K562 (cell line): ENCODE measurements around the gene PHF24. TPM values are rescaled to one million over a fixed set of nuclear protein-coding genes. Genes with fewer than 3 reads are reported as not detected.

ENCODE experiments used
- ATAC-seq: fragments of 200-7000 bp; cut with Tn5 transposase; 3 replicates; pipeline ENCODE4 v1.9.1; 2020; ENCODE audit warnings: moderate library complexity
- BruUV-seq: library from RNA; stranded (reverse); fragments of 400-500 nt; replicated peaks from 2 replicates; lab custom pipeline; 2021; lab: Mats Ljungman, UMichigan
- CTCF ChIA-PET: fragments of 300-600 bp; formaldehyde crosslinking; extraction: SDS; loops from one replicate; lab custom pipeline; 2021; ENCODE audit warnings: low intra/inter-chr PET ratio; lab: Yijun Ruan, JAX
- POLR2A ChIA-PET: fragments of 300-600, 350-650 bp; sonication (Branson Sonifier 250); formaldehyde crosslinking; extraction: SDS; loops from one replicate; lab custom pipeline; 2021; ENCODE audit warnings: antibody characterized with exemption, inconsistent platforms; lab: Yijun Ruan, JAX
- DNase-seq, 4 experiments: peaks; one replicate each; pipeline versions ENCODE4 v3.0.0 to v3.0.0-alpha.2; 2011 to 2018; ENCODE audit warnings: low spot score in 3 of 4, mixed read lengths in 3 of 4; ENCODE audit errors: extremely low read depth in 1 of 4
- FAIRE-seq: peaks from 2 replicates; lab custom pipeline; 2011; peaks lifted over from hg19 to GRCh38; lab: Jason Lieb, UNC
- H2AFZ ChIP-seq: 2 replicates; pipeline ENCODE4 v1.6.0; 2011; ENCODE audit warnings: low read depth, low read length, control low read depth, inconsistent platforms
- H3K27ac ChIP-seq: fragments of 200-600 bp; 3 replicates; pipeline ENCODE4 v1.8.0; 2011; ENCODE audit warnings: low read depth, mild to moderate bottlenecking, control low read depth, inconsistent platforms, low read length, moderate library complexity, mixed read lengths; ENCODE audit errors: extremely low read depth
- H3K27me3 ChIP-seq, 2 experiments: fragments of 300-600 bp in 1 of 2; 2 replicates in 1 of 2; 3 replicates in 1 of 2; pipeline versions ENCODE4 v1.6.0 to v1.8.0; 2011; ENCODE audit warnings: inconsistent platforms in 2 of 2, low read length in 2 of 2, mild to moderate bottlenecking in 1 of 2, mixed read lengths in 1 of 2, moderate library complexity in 1 of 2; ENCODE audit not compliant: control insufficient read depth in 2 of 2, insufficient read depth in 2 of 2
- H3K36me3 ChIP-seq: fragments of 300-600 bp; 3 replicates; pipeline ENCODE4 v1.8.0; 2011; ENCODE audit warnings: mild to moderate bottlenecking, low read length, inconsistent platforms; ENCODE audit not compliant: control insufficient read depth, insufficient read depth
- H3K4me1 ChIP-seq, 2 experiments: fragments of 200-600 bp in 1 of 2; replicated peaks in 1 of 2; 2 replicates in 1 of 2; 3 replicates in 1 of 2; pipeline versions ENCODE4 v1.5.1 to v1.8.0; 2011; ENCODE audit warnings: inconsistent platforms in 2 of 2, low read length in 2 of 2, mild to moderate bottlenecking in 1 of 2, mixed read lengths in 1 of 2, moderate library complexity in 1 of 2; ENCODE audit not compliant: control insufficient read depth in 2 of 2, insufficient read depth in 2 of 2
- H3K4me2 ChIP-seq: 2 replicates; pipeline ENCODE4 v1.6.1; 2011; ENCODE audit warnings: low read length, control low read depth, inconsistent platforms, mixed read lengths; ENCODE audit not compliant: insufficient read depth
- H3K4me3 ChIP-seq: fragments of 200-600 bp; sonication (generic), shearing (Covaris generic); 2 replicates; pipeline ENCODE4 v1.5.1; 2016; ENCODE audit warnings: control low read depth, inconsistent platforms
- H3K79me2 ChIP-seq: fragments of 200-600 bp; 3 replicates; pipeline ENCODE4 v1.8.0; 2011; ENCODE audit warnings: low read length, inconsistent platforms; ENCODE audit not compliant: control insufficient read depth, insufficient read depth
- H3K9ac ChIP-seq, 2 experiments: 2 replicates each; pipeline versions ENCODE4 v1.6.0 to v1.6.1; 2011; ENCODE audit warnings: low read depth in 2 of 2, low read length in 2 of 2, control low read depth in 1 of 2, inconsistent platforms in 1 of 2, mild to moderate bottlenecking in 1 of 2, mixed read lengths in 1 of 2; ENCODE audit not compliant: insufficient read depth in 1 of 2
- H3K9me1 ChIP-seq: one replicate; pipeline ENCODE4 v1.6.0; 2011; ENCODE audit warnings: inconsistent platforms, mild to moderate bottlenecking, low read length, moderate library complexity; ENCODE audit not compliant: control insufficient read depth, insufficient read depth
- H3K9me3 ChIP-seq: replicated peaks from 2 replicates; pipeline ENCODE4 v1.5.1; 2011; ENCODE audit warnings: low read depth, low read length, inconsistent platforms; ENCODE audit not compliant: control insufficient read depth, insufficient read depth
- H4K20me1 ChIP-seq: replicated peaks from 2 replicates; pipeline ENCODE4 v1.6.1; 2011; ENCODE audit warnings: low read length, inconsistent platforms, mixed read lengths; ENCODE audit not compliant: control insufficient read depth, insufficient read depth
- CBX3 ChIP-seq, 2 experiments: IDR thresholded peaks; 1 replicate in 1 of 2; 2 replicates in 1 of 2; pipeline ENCODE4 v1.6.1; 2012; ENCODE audit warnings: inconsistent platforms in 2 of 2, low read length in 2 of 2, borderline replicate concordance in 1 of 2, control low read depth in 1 of 2
- CEBPG ChIP-seq, 3 experiments: fragments of 200-800 bp in 1 of 3; sonication (Bioruptor generic) in 1 of 3; sonication (generic) in 1 of 3; formaldehyde crosslinking in 1 of 3; IDR thresholded peaks in 2 of 3; conservative IDR thresholded peaks in 1 of 3; 2 replicates each; pipeline versions ENCODE4 v1.6.1 to v1.8.0; 2016 to 2022; ENCODE audit warnings: missing compliant biosample characterization in 2 of 3, missing genetic modification characterization in 2 of 3, mild to moderate bottlenecking in 1 of 3, missing genetic modification reagents in 1 of 3
- CREBBP ChIP-seq: IDR thresholded peaks from one replicate; pipeline ENCODE4 v1.6.1; 2012; ENCODE audit warnings: low read depth, mild to moderate bottlenecking, control low read depth, inconsistent platforms, low read length
- MCM7 ChIP-seq, 2 experiments: fragments of 450-650 bp; IDR thresholded peaks; 2 replicates each; pipeline ENCODE4 v1.6.1; 2016 to 2018
- MEF2A ChIP-seq: IDR thresholded peaks from 2 replicates; pipeline ENCODE4 v1.6.1; 2011; ENCODE audit warnings: low read depth, mild to moderate bottlenecking, low read length, moderate library complexity; ENCODE audit not compliant: control insufficient read depth
- NUFIP1 ChIP-seq: fragments of 450-650 bp; IDR thresholded peaks from 2 replicates; pipeline ENCODE4 v1.6.1; 2018; ENCODE audit not compliant: partially characterized antibody
- PHB2 ChIP-seq: fragments of 450-650 bp; IDR thresholded peaks from 2 replicates; pipeline ENCODE4 v1.6.1; 2017; ENCODE audit warnings: low read depth
- PML ChIP-seq: IDR thresholded peaks from 2 replicates; pipeline ENCODE4 v1.6.1; 2012; ENCODE audit warnings: low read length, inconsistent platforms
- RFX1 ChIP-seq: fragments of 450-650 bp; IDR thresholded peaks from 2 replicates; pipeline ENCODE4 v1.6.1; 2016; ENCODE audit warnings: mild to moderate bottlenecking, moderate library complexity
- SLC30A9 ChIP-seq: fragments of 250-450 bp; sonication (Bioruptor Pico); IDR thresholded peaks from 2 replicates; pipeline ENCODE4 v1.8.0; 2022; ENCODE audit warnings: mild to moderate bottlenecking, moderate library complexity
- WHSC1 ChIP-seq: IDR thresholded peaks from one replicate; pipeline ENCODE4 v1.6.1; 2012; ENCODE audit warnings: low read length, control low read depth, inconsistent platforms
- ZKSCAN8 ChIP-seq: fragments of 200-800 bp; sonication (Bioruptor generic); IDR thresholded peaks from 2 replicates; pipeline ENCODE4 v1.6.1; 2016; ENCODE audit warnings: missing genetic modification characterization, missing compliant biosample characterization
- ZNF121 ChIP-seq: sonication (generic); formaldehyde crosslinking; conservative IDR thresholded peaks from 2 replicates; pipeline ENCODE4 v1.8.0; 2022; ENCODE audit warnings: missing genetic modification reagents
- ZNF444 ChIP-seq: fragments of 250-450 bp; sonication (Bioruptor Pico); IDR thresholded peaks from 2 replicates; pipeline ENCODE4 v1.4.0; 2020; ENCODE audit warnings: mild to moderate bottlenecking, moderate library complexity
- ZNF696 ChIP-seq: fragments of 250-450 bp; sonication (Bioruptor Pico); conservative IDR thresholded peaks from 2 replicates; pipeline ENCODE4 v1.4.0; 2020; ENCODE audit warnings: mild to moderate bottlenecking, moderate library complexity
- WGBS: fragments of 100-300 bp; shearing (Covaris generic); methylation state at CpG from one replicate; pipeline ENCODE4 v1.1.6; 2016; ENCODE audit warnings: low coverage, mixed read lengths; ENCODE audit not compliant: insufficient coverage; ENCODE audit errors: missing lambda C conversion rate; 5-methylcytosine and 5-hydroxymethylcytosine counted together
- in situ Hi-C: fragments of 300-500 bp; cut with MboI; formaldehyde crosslinking; loops from 4 replicates; pipeline ENCODE4 v1.15.0; 2018; ENCODE audit warnings: inconsistent platforms, mixed read lengths
- intact Hi-C: fragments of 100-400 bp; cut with micrococcal nuclease; formaldehyde crosslinking; loops from 2 replicates; pipeline ENCODE4 v1.14.2; 2022
- polyA plus RNA-seq, 8 experiments: library from polyadenylated mRNA; depleted of rRNA in 4 of 8; stranded (reverse) in 5 of 8; unstranded in 3 of 8; fragments of >200 nt; fragmentation: Nextera tagmentation in 2 of 8; fragmentation: Illumina TruSeq in 1 of 8; extraction: Ambion mirVana in 2 of 8; extraction: Trizol in 1 of 8; gene quantifications; 2 replicates each; pipeline versions ENCODE4 v1.2.1 to v1.2.3, GENCODE V29; 2011 to 2014; ENCODE audit warnings: inconsistent platforms in 1 of 8, missing spikeins in 1 of 8
- total RNA-seq, 7 experiments: library from RNA; depleted of rRNA in 6 of 7; stranded (reverse); fragments of >200 nt in 6 of 7; fragmentation: Illumina TruSeq in 2 of 7; extraction: Trizol in 2 of 7; gene quantifications; 2 replicates each; pipeline versions ENCODE4 v1.2.1 to v1.2.3, GENCODE V29; 2011 to 2021; ENCODE audit warnings: low replicate concordance in 1 of 7
- TF ChIP-seq, protein P1 (sequence below), 2 experiments: fragments of 450-650 bp; conservative IDR thresholded peaks; 2 replicates each; pipeline ENCODE4 v1.6.1; 2017; ENCODE audit warnings: mild to moderate bottlenecking in 2 of 2, moderate library complexity in 2 of 2

The PHF24 gene
- total and polyA plus RNA-seq, 9 of the 15 experiments (the other 6 are each of a cell fraction or from before 2014, with no cell fraction given): 0.01 TPM; not detected in 7

DNA sequence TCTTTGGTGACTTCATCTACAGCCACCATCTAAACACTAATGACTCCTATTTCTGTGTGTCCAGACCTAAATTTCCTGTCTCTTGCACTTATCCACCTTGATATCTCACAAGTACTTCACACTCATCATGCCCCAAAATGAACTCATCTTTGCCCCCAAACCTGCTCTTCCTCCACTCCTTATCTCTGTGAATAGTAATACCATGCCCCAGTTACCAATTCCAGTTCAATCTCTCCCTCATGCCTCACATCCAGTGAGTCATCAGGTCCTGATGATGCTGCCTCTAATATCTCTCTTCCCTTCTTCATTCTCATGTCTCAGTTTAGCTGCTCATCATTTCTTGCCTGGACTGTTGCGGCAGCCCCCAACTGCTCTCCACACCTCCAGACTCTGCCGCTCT, 16.6 kb downstream of the PHF24 start:
- H3K9me1 ChIP-seq: no peaks in the 10 kb centered on the region
- H3K4me2 ChIP-seq: no peak overlapping the region
- DNase-seq: no peak
- CTCF ChIA-PET: no interaction called here
- no peak overlapping the region for H3K27ac ChIP-seq
- H3K9ac ChIP-seq: no peak overlapping the region
- TF ChIP-seq MCM7 (IDR thresholded peaks at IDR 0.05) (no peak), CREBBP (no peak), ZNF121 (CRISPR knock-in tag) (no peak), NUFIP1 (no peak), ZNF444 (CRISPR knock-in tag) (no peak), PHB2 (no peak), PML (no peak), RFX1 (no peak), MEF2A (no peak), SLC30A9 (CRISPR knock-in tag) (no peak), ZNF696 (CRISPR knock-in tag) (no peak), CBX3 (IDR thresholded peaks at IDR 0.05; ENCODE audit: borderline replicate concordance in 1 of 2, low read length in 2 of 2) (no peak), WHSC1 (no peak), CEBPG (CRISPR knock-in tag; IDR thresholded peaks at IDR 0.05) (no peak), CEBPG (tag; conservative IDR thresholded peaks at IDR 0.05 in 1 of 2, IDR thresholded peaks at IDR 0.05 in 1 of 2) (no peak), ZKSCAN8 (CRISPR knock-in tag) (no peak)
- TF ChIP-seq, protein P1, sequence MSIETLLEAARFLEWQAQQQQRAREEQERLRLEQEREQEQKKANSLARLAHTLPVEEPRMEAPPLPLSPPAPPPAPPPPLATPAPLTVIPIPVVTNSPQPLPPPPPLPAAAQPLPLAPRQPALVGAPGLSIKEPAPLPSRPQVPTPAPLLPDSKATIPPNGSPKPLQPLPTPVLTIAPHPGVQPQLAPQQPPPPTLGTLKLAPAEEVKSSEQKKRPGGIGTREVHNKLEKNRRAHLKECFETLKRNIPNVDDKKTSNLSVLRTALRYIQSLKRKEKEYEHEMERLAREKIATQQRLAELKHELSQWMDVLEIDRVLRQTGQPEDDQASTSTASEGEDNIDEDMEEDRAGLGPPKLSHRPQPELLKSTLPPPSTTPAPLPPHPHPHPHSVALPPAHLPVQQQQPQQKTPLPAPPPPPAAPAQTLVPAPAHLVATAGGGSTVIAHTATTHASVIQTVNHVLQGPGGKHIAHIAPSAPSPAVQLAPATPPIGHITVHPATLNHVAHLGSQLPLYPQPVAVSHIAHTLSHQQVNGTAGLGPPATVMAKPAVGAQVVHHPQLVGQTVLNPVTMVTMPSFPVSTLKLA (conservative IDR thresholded peaks at IDR 0.05): no peak
- H3K4me3 ChIP-seq: no peak overlapping the region
- peaks cover 0 to 3% of the 10 kb centered on the region in 2 experiments; a peak in 1 of 5 replicates for H3K4me1 ChIP-seq
- H2AFZ ChIP-seq: no peak overlapping the region
- 0 out of 2 replicates have a peak, but pooled peaks cover 2% of the 10 kb centered on the region for H4K20me1 ChIP-seq
- intact Hi-C loops (no loop called here), in situ Hi-C loops (no loop called here)
- no peaks in the 10 kb centered on the region for H3K36me3 ChIP-seq
- no peak for ATAC-seq
- H3K9me3 ChIP-seq: no peaks in the 10 kb centered on the region
- peaks cover 11 to 58% of the 10 kb centered on the region in 2 experiments for H3K27me3 ChIP-seq
- POLR2A ChIA-PET: no interaction called here
- no peak for FAIRE-seq
- BruUV-seq: no TSS peak
- no peaks in the 10 kb centered on the region for H3K79me2 ChIP-seq
- WGBS: 0% methylated on average over 2 of the region's 2 CpGs
